ENCODE results near the gene SLAMF1. TPM values are rescaled to one million over a fixed set of nuclear protein-coding genes. Genes with fewer than 3 reads are reported as not detected.

Gene SLAMF1
- total RNA-seq, 1 donor from 2014 or later, result not detected

- Mint-ChIP-seq H3K9me3 (ENCODE audit: low read depth) (peaks cover 3% of the 10 kb centered on the region), H3K36me3 (ENCODE audit: insufficient read depth) (no peaks in the 10 kb centered on the region), H3K4me3 (ENCODE audit: low read depth) (no peak overlapping the region), H3K27ac (no peak overlapping the region), H3K27me3 (peaks cover 6% of the 10 kb centered on the region), H3K4me1 (ENCODE audit: low read depth) (no peaks in the 10 kb centered on the region)
- peak; percentile 26 for DNase-seq (ENCODE audit: low spot score, unreplicated experiment)
- TF ChIP-seq CTCF (IDR thresholded peaks at IDR 0.05; ENCODE audit: unreplicated experiment), result peak; percentile 55
These were observed 34.4 kb upstream of the SLAMF1 start for GRCh38 chr1:160681066-160681890.

- Mint-ChIP-seq H3K27me3 (peaks cover 6% of the 10 kb centered on the region), H3K4me3 (ENCODE audit: low read depth) (no peak overlapping the region), H3K4me1 (ENCODE audit: low read depth) (no peaks in the 10 kb centered on the region), H3K36me3 (ENCODE audit: insufficient read depth) (no peaks in the 10 kb centered on the region), H3K27ac (no peak overlapping the region), H3K9me3 (ENCODE audit: low read depth) (no peaks in the 10 kb centered on the region)
- TF ChIP-seq CTCF (IDR thresholded peaks at IDR 0.05; ENCODE audit: unreplicated experiment), result no peak
- no peak for DNase-seq (ENCODE audit: low spot score, unreplicated experiment)
These were observed 33.6 kb upstream of the SLAMF1 start for GRCh38 chr1:160680399-160680798.

- peaks cover 6% of the 10 kb centered on the region for H3K27me3 Mint-ChIP-seq
- no peaks in the 10 kb centered on the region for H3K4me1 Mint-ChIP-seq (ENCODE audit: low read depth)
- no peak overlapping the region for H3K27ac Mint-ChIP-seq
- DNase-seq (ENCODE audit: low spot score, unreplicated experiment), result no peak
- no peak for TF ChIP-seq CTCF (IDR thresholded peaks at IDR 0.05; ENCODE audit: unreplicated experiment)
- H3K4me3 Mint-ChIP-seq (ENCODE audit: low read depth), result no peak overlapping the region
- no peaks in the 10 kb centered on the region for H3K9me3 Mint-ChIP-seq (ENCODE audit: low read depth)
- H3K36me3 Mint-ChIP-seq (ENCODE audit: insufficient read depth), result no peaks in the 10 kb centered on the region
These were observed 33.0 kb upstream of the SLAMF1 start for GRCh38 chr1:160679893-160680292.

GRCh38 chr1:160676869-160677597 is 30.2 kb upstream of the SLAMF1 start:
- H3K27ac Mint-ChIP-seq, result no peak overlapping the region
- no peaks in the 10 kb centered on the region for H3K9me3 Mint-ChIP-seq (ENCODE audit: low read depth)
- H3K36me3 Mint-ChIP-seq (ENCODE audit: insufficient read depth), result no peaks in the 10 kb centered on the region
- TF ChIP-seq CTCF (IDR thresholded peaks at IDR 0.05; ENCODE audit: unreplicated experiment), result no peak
- peaks cover 6% of the 10 kb centered on the region for H3K27me3 Mint-ChIP-seq
- no peak for DNase-seq (ENCODE audit: low spot score, unreplicated experiment)
- no peaks in the 10 kb centered on the region for H3K4me1 Mint-ChIP-seq (ENCODE audit: low read depth)
- no peak overlapping the region for H3K4me3 Mint-ChIP-seq (ENCODE audit: low read depth)

GRCh38 chr1:160675641-160676410 is 29.0 kb upstream of the SLAMF1 start:
- Mint-ChIP-seq H3K36me3 (ENCODE audit: insufficient read depth) (no peaks in the 10 kb centered on the region), H3K27ac (no peak overlapping the region)

More at GRCh38 chr1:160675641-160676410, 29.0 kb upstream of the SLAMF1 start:
- peak; percentile 85 for TF ChIP-seq CTCF (IDR thresholded peaks at IDR 0.05; ENCODE audit: unreplicated experiment)
- H3K4me3 Mint-ChIP-seq (ENCODE audit: low read depth), result no peak overlapping the region
- peak; percentile 50 for DNase-seq (ENCODE audit: low spot score, unreplicated experiment)
- H3K27me3 Mint-ChIP-seq, result peaks cover 3% of the 10 kb centered on the region
- no peaks in the 10 kb centered on the region for H3K9me3 Mint-ChIP-seq (ENCODE audit: low read depth)
- no peaks in the 10 kb centered on the region for H3K4me1 Mint-ChIP-seq (ENCODE audit: low read depth)
